Ishikawa (cell line): Measurements from ENCODE around the gene CD79A.

Experiments used
- CEBPB ChIP-seq: IDR thresholded peaks from 2 replicates; pipeline ENCODE4 v1.6.1; 2012
- CREB1 ChIP-seq: IDR thresholded peaks from 2 replicates; pipeline ENCODE4 v1.6.1; 2012; ENCODE audit warnings: low read depth
- EP300 ChIP-seq: IDR thresholded peaks from 2 replicates; pipeline ENCODE4 v1.6.1; 2012; ENCODE audit warnings: borderline replicate concordance
- FOXM1 ChIP-seq: IDR thresholded peaks from 2 replicates; pipeline ENCODE4 v1.6.1; 2012; ENCODE audit warnings: low read depth, borderline replicate concordance
- MAX ChIP-seq: IDR thresholded peaks from 2 replicates; pipeline ENCODE4 v1.6.1; 2012
- RAD21 ChIP-seq: IDR thresholded peaks from 2 replicates; pipeline ENCODE4 v1.6.1; 2012; ENCODE audit warnings: low read depth
- REST ChIP-seq: IDR thresholded peaks from 2 replicates; pipeline ENCODE4 v1.6.1; 2012; ENCODE audit warnings: low read depth, mild to moderate bottlenecking
- TAF1 ChIP-seq: IDR thresholded peaks from 2 replicates; pipeline ENCODE4 v1.6.1; 2012; ENCODE audit warnings: low read depth, mild to moderate bottlenecking
- TEAD4 ChIP-seq: IDR thresholded peaks from 2 replicates; pipeline ENCODE4 v1.6.1; 2012
- YY1 ChIP-seq: IDR thresholded peaks from 2 replicates; pipeline ENCODE4 v1.6.1; 2012; ENCODE audit warnings: low read depth
- ZBTB7A ChIP-seq: IDR thresholded peaks from 2 replicates; pipeline ENCODE4 v1.6.1; 2012; ENCODE audit warnings: low read depth
- TF ChIP-seq, protein P1 (sequence below): IDR thresholded peaks from 2 replicates; pipeline ENCODE4 v1.6.1; 2012

DNA sequence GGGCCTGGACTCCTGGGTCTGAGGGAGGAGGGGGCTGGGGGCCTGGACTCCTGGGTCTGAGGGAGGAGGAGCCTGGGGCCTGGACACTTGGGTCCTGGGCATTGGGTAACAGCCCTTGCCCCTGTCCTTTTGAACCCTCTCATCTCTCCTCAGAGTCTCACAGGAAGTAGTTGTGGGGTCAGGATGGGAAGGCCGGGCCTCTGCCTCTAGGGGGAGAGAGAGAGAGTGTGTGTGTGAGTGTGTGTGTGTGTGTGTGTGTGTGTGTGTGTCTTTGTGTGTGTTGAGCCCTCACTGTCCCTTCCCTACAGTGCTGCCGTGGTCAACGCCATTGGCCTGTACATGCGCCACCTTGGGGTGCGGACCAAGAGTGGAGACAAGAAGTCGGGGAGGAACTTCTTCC, 16.8 kb downstream of the CD79A start:
- no peak for TF ChIP-seq REST
- no peak for TF ChIP-seq YY1
- no peak for TF ChIP-seq CREB1
- TF ChIP-seq MAX: no peak
- TF ChIP-seq RAD21: no peak
- no peak for TF ChIP-seq EP300
- TF ChIP-seq, protein P1, sequence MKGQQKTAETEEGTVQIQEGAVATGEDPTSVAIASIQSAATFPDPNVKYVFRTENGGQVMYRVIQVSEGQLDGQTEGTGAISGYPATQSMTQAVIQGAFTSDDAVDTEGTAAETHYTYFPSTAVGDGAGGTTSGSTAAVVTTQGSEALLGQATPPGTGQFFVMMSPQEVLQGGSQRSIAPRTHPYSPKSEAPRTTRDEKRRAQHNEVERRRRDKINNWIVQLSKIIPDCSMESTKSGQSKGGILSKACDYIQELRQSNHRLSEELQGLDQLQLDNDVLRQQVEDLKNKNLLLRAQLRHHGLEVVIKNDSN: no peak
- TF ChIP-seq ZBTB7A: no peak
- TF ChIP-seq TAF1: no peak
- no peak for TF ChIP-seq TEAD4
- no peak for TF ChIP-seq CEBPB
- no peak for TF ChIP-seq FOXM1
